Lung microvascular endothelial cell (primary cell): ENCODE results near the gene LAPTM5. TPM values are rescaled to one million over a fixed set of nuclear protein-coding genes. Genes with fewer than 3 reads are reported as not detected.

Experiments
- DNase-seq, 2 donors: peaks; one replicate each; pipeline versions ENCODE4 v3.0.0 to v3.0.0-alpha.2; 2010; ENCODE audit warnings: low read depth in 2 of 2
- total RNA-seq: library from RNA; depleted of rRNA; stranded (reverse); fragments of >200 nt; gene quantifications from 2 replicates; pipeline ENCODE4 v1.2.1, GENCODE V29; 2014

LAPTM5 gene
- total RNA-seq, 1 donor from 2014 or later: 66.7 TPM

DNA sequence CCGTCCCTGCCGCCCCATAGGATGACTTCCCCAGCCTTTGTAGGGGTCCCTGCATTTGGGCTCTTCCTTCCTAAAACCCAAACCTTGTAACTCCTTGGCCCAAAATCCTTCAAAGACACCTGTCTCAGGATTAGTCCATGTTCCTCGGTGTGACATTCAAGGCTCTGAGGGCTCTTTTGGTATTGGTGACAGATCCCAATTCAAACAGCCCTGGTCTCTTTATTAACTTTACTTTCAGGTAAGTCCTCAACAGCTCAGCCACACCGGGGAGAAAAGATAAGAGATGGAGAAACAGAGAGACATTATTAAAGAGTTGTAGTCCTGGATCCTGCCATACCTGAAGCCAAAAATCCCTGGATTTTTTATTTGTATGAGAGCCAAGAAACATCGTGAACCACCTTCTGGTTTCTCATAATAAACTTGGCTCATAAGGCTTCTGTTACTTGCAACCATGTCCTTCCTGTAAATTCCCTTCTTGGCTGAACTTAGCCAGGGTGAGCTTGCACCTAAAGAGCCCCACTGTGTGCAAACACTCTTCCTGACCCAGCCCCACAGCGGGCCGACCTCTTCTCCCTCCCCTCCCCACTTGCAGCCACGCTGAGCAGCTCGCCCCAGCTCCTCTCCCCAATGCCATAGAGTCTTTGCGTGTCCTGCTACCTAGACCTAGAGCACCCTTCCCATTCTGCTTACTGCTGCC, 26.3 kb downstream of the LAPTM5 start:
- DNase-seq: no peak

DNA sequence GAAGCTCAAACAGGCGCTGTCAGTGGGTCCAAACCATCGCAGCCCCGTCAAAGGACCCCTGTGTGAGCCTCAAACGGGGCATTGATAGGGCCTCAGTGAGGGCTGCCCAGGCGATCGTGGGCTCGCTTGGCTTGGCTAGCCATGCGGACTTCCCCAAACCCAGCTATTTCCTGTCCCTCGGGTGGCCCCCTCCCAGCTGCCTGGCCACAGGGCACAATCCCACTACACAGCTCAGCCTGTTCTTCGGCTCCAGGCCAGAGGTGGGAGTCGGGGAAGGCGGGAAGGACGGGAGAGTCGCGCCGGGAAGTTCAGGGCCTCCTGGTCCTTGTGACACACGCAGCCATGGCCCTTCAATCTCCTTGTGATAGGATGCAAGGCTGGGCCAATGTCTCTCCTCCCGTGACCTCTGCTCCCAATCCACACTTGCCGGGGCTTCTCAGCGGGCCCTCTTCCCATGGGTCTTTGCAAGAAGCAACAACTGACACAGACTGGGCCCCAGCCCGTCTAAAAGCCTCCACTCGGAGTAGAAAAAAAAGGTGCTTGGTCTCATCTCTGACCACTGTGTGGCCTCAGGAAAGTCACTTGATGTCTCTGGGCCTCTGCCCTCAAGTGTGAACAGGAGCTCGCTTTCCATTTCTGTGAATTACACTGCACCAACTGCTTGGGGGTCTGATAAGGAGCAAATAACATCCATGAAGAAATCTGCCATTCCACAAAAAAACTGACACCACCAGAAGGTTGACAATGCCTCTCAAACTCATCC, 27.0 kb downstream of the LAPTM5 start:
- peak in 1 of 2 donors; percentile 33 for DNase-seq

DNA sequence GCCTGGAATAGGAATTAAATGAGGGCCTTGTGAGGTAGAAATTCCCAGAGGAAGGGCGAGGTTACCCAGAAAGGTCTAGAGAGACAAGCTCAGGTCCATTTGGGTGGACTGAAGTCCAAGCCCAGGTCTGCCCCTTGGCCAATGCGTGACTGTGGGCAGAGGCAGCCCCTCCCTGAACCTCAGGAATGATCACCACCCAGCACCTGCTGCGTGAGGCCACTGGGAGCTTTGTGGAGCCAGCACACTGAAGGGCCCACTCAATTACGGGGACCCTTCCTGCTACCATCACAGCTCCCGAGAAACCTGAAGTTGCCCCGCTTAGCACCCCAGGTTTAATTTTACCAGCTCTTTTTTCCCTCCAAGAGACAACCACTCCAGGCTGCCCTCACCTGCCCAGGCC, 27.7 kb downstream of the LAPTM5 start:
- no peak for DNase-seq

DNA sequence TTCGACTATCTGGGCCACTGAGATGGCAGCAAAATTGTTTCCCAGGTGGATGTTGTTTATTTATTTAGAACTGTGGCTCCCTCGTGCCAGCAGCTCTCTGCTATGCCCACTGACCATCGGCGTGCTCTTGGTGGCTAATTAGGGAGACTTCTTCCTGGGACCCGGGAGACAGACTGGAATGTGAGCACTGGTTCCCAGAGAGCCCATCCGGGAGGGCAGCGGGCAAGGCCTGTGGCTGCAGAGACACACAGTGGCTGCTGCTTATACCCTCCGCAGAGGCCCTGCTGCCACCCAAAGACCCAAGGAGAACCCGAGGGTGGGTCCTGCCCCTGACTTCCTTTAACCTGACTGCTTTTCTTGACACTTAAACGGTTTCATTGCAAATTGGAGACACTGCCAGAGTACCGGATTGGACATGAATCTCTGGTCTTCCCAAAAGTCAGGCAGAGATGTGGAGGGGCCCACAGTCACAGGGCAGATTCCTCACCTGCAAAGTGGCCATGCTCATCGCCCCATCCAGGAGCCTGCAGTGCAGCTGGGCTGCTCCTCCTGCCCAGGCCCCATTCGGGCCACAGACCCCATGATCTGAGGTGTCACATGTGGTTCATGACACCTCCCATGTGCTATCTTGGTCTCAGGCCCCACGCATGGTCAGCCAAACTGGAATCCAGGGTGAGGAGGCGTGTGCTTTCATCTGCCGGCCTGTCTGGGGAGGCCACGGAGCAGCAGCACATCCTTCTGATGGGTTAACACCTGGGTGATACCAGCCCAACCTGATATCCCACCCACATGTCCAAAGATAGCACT, 28.5 kb downstream of the LAPTM5 start:
- no peak for DNase-seq

DNA sequence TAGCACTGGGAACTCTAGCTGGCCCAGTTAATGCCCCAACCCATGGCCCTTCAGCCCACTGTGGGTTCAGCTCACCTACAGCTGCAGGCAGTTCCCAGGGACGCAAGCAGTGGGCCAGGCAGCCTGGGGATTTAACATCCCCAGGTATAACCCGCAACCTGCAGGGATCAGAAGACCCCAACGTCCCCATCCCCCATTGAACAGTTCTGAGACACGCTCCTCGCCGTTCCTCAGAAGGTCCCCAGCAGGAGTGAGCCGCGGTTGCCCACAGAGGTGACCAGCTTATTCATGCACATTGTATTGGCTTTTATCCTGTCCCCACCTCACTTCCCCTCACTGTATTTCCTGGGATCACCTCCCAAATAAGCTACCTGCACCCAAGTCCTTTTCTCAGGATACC, 29.2 kb downstream of the LAPTM5 start:
- no peak for DNase-seq

DNA sequence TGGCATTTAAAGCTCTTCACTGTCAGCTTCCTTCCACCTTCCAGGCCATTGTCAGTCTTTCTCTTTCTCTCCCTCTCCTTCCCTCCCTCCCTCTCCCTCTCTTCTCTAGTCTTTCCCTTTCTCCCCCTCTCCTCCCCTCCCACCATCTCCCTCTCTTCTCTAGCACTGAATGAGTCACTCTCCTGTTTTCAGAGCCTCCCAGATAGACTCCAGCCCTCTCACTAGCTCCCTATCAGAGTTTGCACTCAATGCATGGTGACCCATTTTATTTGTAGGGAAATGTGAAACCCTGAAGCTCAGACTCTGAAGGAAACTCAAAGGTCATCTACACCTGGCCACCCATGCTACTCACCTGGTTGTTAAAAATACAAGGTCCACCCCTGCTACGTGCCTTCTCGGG, 29.8 kb downstream of the LAPTM5 start:
- DNase-seq: peak in 1 of 2 donors; percentile 19

DNA sequence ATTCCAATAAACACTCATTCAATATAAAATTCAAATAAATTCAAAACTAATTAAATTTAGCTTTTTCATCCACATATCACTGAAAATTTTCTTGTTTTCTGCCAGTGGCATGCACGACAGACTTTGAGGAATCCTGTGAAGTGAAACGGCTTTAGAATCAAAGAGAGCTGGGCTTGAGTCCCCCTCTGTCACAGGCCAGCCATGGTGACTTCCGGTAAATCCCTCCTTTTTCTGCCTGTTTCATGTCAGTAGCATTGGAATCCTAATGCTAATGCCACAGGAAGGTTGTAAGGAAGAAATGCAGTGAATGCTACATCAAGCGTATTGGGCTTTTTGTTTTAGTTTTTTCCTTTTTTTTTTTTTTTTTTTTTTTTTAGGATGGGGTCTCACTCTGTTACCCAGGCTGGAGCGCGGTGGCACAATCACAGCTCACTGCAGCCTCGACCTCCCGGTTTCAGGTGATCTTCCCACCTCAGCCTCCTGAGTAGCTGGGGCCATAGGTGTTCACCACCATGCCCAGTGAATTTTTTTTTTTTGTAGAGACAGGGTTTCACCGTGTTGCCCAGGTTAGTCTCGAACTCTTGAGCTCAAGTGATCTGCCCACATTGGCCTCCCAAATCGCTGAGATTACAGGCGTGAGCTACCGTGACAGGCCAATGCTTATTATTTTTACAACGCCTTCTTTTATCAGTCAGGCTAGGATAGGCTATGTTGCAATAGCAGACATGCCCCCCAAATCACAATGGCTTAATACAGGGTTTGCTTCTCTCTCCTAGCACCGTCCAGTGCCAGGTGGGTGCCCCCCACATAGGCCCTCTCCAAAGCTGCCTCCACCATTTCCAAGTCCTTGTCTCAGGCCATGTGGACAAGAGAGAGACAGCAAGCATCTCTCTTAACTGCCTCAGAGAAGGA, 30.5 kb downstream of the LAPTM5 start:
- no peak for DNase-seq

DNA sequence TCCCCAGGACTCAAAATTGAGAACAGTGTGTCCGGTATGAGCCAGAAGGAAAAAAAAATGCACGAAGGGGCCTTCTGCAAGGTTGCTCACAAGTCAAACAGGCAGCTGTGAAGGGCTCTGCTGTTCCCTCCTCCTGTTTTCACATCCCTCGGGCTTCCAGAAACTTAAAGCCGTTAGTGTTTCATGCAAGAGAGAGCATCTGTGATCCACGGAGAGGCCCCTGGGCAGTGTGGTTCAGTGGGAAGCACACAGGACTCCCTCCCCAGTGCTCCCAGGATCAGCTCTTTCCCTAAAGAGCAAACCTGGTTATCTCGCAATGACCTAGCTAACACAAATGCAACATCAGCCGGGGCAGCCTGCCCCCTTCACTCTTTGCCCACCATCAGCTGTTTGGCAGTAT, 31.3 kb downstream of the LAPTM5 start:
- DNase-seq: no peak

DNA sequence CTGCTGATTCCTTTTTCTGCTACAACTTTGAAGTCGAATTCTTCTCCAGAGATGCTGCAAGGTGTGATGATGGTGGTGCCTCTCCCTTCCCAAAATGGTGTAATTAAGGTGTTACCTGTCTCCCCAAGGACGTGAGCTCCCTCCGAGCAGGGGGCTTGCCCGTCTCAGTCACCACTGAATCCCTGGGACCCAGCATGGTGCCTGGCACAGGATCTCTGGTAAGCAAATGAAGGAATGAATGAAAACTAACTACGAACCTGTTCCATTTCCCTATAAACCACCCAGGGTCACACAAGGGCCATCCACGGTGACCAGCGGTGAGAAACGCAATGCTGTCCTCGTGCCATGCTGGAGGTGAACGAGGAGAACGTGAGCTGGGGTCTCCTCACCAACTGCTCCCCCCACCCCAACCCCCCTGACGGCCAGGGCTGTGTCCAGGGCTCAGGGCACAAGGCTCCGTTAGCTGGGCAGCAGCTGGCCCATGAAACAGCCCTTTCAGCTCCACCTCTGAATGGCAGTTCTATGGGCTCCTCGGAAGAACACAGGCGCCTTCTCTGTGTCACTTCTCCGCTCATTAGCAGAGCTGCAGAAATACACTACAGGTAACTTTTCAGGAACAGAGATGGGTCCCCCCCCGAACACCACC, 32.0 kb downstream of the LAPTM5 start:
- DNase-seq: no peak

DNA sequence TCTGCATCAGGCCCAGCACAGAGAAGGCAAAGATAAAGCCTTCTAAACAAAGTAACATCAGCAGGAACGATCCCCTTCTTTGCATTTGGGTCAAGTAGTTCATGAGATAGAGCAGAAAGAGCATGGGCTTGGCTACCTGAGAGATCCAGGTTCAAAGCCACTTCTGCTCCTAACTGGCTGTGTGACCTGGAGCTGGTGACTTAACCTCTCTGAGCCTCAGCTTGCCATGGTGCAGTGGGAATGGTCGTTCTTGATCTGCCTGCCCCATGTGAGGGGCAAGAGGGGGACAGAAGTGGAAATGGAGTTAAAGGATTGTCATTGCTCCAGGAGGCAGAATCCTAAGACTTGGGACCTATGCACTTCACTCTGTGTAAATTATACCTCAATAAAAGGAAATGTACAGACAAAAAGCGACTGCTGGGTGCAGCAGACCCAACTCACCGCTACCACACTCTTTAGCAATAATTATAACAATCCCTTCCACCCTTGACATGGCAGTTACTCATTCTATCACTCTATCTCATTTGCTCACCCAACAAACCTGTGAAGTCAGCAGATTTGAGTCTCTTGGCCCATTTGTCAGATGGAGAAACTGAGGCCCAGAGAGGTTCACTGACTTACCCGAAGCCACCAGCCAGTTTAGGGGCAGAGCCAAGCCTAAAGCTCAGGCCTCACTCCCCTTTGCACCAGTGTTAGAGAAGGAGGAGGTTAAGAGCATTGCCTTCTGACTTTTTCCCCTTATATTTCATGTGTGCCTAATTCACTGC, 32.7 kb downstream of the LAPTM5 start:
- DNase-seq: no peak

DNA sequence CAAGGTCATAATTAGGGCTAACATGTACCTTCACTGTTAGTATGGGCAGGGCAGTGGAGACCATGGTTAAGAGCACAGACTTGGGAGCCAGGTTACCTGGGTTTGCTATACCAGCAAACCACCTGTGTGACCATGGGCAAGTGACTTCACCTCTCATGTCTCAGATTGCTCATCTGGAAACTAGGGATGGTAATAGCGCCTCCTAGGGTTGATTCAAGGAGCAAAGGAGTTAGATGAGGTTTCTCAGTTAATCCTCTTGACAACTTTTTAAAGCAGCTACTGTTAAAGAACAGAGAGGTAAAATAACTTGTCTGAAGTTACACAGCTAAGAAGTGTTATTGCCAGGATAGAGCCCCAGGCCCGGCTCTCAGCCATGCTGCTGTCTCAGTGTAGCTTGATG, 33.4 kb downstream of the LAPTM5 start:
- DNase-seq: no peak

DNA sequence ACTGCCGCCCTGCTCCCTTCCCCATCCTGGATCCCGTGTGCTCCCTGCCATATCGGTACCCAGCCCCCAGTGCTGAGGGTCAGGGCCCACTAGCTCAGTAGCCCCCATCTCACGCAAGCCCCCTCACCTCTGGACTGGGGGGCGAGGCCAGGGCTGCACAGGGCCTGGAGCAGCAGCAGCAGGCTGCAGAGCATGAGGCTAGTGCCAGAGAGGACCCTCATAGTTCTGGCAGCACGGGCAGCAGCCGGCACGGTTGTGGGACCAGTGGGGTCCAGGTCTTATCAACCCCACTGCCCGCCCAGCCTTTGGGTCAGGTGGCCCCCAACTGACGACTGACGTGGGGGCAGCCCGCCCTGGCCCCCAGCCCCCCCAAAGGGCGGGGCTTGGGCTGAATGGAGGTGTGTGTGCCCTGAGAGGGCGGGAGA, 34.2 kb downstream of the LAPTM5 start, which contains the start of gene MATN1:
MATN1 (minus strand) TSS at position 255 of the 425 bp plus-strand sequence; CDS start at position 221, 34 bp downstream.
- DNase-seq: no peak

DNA sequence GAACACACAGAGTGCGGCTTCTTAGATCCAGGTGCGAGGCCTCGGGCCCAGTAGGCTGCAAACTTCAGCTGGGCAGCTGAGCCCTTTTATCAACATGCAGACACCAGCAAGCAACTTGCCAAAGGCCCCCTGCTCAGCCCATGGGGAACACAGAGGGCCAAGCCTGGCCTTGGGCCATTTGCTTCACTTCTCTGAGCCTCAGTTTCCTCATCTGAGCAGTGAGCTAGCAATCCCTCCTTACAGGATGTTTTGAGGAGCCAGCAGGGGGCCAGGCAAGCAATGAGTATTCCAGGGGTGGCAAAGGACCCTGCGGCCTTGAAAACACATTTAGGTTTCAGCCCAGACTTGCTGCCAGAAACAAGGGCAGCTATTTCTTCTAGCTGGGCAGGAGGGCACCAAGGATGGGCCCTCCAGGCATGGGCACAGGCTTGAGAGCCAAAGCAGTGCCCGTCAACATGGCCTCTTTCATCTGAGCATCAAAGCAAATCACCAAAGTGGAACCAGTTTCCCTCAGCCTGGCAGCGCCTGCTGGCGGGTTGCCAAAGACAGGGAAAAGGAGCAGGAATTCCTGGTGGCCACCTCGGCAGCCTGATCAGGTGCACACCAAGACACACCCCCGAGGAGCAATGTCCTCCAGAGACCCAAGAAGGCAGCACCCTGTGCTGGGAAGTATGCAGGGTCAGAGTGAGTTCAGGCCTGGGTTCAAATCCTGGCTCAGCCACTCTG, 35.6 kb downstream of the LAPTM5 start:
- DNase-seq: no peak

DNA sequence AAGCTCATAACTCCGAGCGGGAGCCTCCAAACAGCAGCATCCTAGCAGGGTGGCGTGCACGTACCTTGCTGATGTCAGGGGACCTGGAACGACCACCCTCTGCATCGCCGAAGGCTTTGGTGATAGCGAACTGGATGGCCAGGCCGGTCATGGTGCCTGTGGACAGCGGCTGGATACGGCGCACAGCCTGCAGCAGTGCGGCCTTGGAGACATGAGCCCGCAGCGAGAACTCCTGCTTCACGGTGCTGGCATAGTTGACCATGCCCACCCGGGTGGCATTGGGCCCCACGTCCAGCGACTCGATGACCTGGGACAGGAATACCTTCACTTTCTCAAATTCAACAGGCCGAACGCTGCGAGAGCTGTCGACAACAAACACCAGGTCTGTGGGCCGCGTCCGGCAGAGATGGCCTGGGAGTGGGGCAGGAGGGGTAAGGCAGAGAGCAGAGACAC, 36.2 kb downstream of the LAPTM5 start:
- no peak for DNase-seq

DNA sequence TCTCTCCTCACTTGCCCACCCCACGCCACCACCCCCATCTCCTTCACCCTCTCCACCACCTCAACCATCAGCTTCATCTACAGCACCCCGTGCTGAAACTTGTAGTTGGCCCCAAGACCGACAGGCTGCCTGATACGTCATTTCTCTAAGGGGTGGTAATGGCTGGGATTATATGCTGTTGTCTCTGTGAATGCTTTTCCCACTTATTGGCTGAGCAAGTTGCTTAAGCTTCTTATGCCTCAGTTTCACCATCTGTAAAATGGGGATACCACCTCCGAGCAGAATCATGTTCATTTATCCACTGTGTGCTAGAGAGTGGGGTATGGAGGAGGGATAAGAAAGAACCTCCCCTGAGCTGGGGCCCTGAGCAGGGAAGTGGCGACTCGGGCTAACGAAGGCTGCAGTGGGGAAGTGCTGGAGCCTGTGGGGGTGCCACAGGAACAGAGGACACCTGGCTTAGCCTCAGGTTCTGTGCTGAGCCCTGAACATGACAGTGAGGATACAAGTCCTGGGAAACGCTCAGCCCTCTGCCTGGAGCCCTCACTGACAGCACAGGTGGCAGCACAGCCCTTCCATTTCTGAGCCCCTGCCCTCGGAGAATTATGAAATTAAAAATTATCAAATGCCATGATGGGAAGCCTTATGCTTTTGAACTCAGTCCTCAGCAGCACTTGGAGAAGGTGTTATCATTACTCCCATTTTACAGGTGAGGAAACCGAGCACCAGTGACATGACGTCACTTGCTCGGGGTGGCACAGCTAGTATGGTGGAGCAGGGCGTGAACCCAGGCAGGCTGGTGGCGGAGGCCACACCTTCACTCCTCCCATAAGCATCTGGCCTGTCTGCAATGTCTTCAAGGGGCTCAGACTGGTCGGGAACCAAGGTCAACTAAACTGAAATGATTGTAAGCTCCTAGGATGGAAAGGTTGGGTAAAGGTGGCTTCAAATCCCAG, 37.0 kb downstream of the LAPTM5 start:
- no peak for DNase-seq

DNA sequence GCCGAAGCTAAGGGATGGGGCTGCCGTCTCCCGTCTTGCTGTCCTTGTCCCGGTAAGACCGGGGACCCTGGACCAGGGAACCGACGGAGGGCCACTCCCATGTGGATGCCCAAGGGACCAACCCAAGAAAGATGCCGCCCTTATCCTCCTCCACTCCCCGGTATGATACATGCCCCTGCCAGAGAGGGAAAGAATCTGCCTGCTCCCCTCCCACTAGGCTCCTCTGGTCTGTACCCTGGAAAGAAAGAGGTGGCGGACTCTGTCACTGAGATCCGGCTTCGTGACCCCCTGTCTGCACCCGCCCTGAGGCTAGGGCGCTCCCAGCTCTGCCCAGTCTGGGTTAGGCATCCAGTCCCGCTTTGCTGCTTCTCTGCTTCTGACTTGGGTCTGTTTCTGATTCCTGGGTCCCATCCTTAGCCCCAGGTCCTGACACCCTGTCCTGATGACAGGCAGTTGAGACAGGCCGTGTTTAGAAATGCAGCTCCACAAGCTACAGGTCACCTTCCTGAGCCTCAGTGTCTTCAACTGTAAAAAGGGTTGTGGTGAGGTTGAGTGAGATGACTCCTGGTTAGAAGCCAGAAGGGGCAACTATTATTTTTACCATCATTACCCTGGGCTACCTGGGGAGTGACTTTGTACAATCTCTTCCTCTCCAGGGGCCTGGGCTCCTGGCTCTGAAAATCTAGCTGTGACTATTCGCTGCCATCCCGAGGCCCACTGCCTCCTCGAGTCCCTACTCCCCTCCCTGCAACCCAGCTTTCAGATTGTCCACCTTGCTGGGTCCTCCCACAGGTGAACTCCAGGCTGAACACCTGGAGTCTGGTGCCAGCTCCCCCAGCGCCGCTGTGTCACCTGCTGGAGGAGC, 37.9 kb downstream of the LAPTM5 start:
- DNase-seq: peak in 1 of 2 donors; percentile 60
